Measurements from ENCODE around the gene GHSR.

The GHSR gene

DNA sequence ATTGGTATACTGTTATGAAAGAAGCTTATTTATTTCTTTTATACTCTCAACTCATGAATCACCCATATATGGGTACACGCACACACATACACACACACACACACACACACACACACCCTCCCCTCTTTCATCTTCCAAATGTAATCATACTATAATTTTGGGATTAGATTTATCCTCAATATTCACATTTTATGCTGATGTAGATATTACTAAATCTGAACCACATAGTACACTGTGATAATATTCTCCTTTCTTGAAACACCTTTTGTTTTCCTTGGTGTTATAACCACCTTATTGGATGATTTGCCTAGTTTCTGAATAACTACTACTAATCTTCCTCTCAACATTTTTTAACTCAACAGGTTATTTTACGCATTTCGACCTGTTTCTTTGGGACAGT, 8.1 kb upstream of the GHSR start:
- TF ChIP-seq, protein P1, sequence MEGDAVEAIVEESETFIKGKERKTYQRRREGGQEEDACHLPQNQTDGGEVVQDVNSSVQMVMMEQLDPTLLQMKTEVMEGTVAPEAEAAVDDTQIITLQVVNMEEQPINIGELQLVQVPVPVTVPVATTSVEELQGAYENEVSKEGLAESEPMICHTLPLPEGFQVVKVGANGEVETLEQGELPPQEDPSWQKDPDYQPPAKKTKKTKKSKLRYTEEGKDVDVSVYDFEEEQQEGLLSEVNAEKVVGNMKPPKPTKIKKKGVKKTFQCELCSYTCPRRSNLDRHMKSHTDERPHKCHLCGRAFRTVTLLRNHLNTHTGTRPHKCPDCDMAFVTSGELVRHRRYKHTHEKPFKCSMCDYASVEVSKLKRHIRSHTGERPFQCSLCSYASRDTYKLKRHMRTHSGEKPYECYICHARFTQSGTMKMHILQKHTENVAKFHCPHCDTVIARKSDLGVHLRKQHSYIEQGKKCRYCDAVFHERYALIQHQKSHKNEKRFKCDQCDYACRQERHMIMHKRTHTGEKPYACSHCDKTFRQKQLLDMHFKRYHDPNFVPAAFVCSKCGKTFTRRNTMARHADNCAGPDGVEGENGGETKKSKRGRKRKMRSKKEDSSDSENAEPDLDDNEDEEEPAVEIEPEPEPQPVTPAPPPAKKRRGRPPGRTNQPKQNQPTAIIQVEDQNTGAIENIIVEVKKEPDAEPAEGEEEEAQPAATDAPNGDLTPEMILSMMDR (IDR thresholded peaks at IDR 0.05; ENCODE audit: control extremely low read depth, extremely low read depth, low read depth, missing control alignments): no peak
- DNase-seq (ENCODE audit: extremely low spot score): no peak
- ChIA-PET CTCF (no interaction called here), POLR2A (no interaction called here)

- no peak for DNase-seq (ENCODE audit: extremely low spot score)
- TF ChIP-seq, protein P1 (IDR thresholded peaks at IDR 0.05; ENCODE audit: control extremely low read depth, extremely low read depth, low read depth, missing control alignments): no peak
- CTCF ChIA-PET: no interaction called here
- POLR2A ChIA-PET: no interaction called here
Observed at GRCh38 chr3:172454180-172454579, 5.9 kb upstream of the GHSR start.

DNA sequence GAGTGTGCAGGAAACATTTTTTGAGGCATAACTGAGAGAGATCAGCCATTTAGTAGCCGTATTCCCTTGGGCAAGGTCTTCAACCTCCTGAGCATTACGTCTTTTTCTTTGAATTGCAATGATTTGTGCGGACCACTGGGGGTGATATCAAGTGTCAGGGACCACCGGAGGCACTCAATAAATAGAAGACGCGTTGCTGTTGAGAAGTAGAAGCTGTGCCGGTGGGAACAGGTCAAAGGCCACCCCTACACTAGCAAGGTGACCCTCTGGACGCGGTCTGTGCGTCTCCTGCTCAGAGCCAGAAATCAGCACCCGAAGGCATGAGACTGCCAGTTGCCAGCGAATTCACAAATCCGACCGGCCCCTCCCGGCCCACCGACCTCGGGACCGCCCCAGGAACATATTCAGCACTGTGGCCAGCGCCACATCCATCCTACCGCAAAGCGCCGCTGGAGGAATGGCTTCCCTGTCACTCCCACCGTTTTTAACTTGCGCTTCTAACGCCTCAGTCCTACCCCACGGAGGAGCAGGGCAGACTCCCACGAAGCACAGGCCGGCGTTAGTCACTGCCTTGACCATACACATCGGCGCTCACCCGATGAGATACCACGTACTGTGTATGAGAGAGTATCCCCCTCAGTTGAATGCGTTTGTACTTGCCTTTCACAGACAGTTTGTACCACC, 1.4 kb upstream of the GHSR start:
- DNase-seq (ENCODE audit: extremely low spot score): peak; percentile 13
- TF ChIP-seq, protein P1 (IDR thresholded peaks at IDR 0.05; ENCODE audit: control extremely low read depth, extremely low read depth, low read depth, missing control alignments): no peak
- POLR2A ChIA-PET: no interaction called here
- CTCF ChIA-PET: no interaction called here

DNA sequence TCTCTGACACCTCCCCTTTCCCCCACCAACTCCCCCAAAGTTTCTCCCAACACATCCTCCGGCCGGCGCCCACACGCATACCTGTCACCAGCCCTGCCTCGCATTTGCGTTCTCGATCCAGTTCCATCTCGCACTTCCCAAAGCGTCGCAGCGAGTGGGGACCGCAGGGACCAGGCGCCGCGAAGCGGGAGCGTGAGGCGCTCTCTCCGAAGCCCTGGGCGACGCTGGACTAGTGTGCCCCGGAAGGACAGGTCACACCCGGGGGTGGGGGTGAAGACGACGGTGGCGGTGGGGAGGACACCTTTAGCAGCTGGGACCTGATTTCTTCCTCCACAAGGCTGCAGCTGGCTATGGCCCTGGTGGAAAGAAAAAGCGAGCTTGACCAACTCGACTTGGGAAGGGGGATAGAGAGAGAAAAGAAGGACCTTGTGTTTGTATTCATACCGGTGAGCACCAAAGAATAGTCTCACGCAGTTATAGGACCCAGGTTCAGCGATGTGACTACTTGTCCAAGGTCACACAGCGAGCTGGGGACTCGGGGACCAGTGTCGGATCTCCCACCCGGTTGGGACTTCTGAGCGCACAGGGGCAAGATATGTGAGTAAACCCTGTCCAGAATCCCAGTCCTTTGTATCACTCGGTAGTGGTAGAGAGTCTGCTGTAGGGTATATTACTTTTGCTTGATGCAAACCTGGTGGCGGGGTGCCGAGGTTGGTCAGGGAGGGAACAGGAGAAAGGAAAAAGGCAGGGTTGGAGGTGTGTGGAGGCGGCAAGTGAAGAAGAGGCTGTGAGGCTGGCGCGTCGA, 607 bp upstream of the GHSR start:
- CTCF ChIA-PET: interaction anchor here (1.6 kb wide), 1 partner anchor 13 kb away, joined by 5 read pairs; no protein-coding TSS in a partner anchor
- DNase-seq (ENCODE audit: extremely low spot score): no peak
- POLR2A ChIA-PET: no interaction called here

DNA sequence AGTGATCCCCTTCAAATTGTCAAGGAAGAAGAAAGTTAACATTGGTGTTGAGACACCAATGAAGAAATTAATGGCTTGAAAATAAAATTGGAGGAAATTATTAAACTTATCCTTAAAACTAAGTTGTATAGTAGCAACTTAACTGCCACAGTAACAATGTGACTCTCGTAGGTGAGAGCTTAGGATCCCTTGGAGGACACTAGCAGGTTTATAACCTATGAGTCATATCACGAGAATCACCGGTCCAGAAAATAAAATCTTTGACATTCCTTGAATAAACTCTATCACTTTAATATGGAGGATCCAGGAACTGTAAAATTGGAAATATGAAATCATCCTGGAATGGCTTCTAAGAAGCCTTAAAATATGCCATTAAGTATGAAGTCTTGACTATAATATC, 2.1 kb downstream of the GHSR start:
- no peak for DNase-seq (ENCODE audit: extremely low spot score)
- TF ChIP-seq, protein P1 (IDR thresholded peaks at IDR 0.05; ENCODE audit: control extremely low read depth, extremely low read depth, low read depth, missing control alignments): no peak
- ChIA-PET POLR2A (no interaction called here), CTCF (interaction anchor here (0.8 to 1.1 kb wide), 2 partner anchors 15 to 32 kb away, joined by 3 read pairs; no protein-coding TSS in a partner anchor)

More for the DNA sequence above, 607 bp upstream of the GHSR start:
- TF ChIP-seq, protein P1 (IDR thresholded peaks at IDR 0.05; ENCODE audit: control extremely low read depth, extremely low read depth, low read depth, missing control alignments): no peak

DNA sequence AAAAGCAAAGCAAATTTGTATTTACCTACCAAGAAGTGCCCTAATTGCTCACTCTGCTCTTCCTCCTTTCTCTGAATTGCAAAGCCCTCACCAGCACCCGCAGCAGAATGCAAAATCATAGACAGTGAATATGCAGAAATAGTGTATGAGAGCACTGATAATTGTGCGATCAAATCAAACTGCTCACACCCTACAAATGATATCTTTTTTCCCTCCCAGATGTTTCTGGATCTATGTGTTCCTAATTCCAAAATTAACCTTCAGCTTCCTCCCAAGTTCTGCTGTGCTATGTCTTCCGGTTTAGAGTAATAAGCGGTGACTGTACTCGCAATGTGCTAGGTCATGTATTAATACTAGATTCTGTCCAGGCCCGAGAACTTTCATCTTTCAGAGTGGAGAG, 3.4 kb downstream of the GHSR start:
- DNase-seq (ENCODE audit: extremely low spot score): no peak
- ChIA-PET CTCF (interaction anchor here (0.9 to 1.8 kb wide), 4 partner anchors 15 to 25 kb away, joined by 3 to 4 read pairs (median 4); no protein-coding TSS in a partner anchor), POLR2A (no interaction called here)
- TF ChIP-seq, protein P1 (IDR thresholded peaks at IDR 0.05; ENCODE audit: control extremely low read depth, extremely low read depth, low read depth, missing control alignments): no peak
